GM12873 (cell line): ENCODE results near the gene DSP.

Source experiments
- CTCF ChIP-seq: IDR thresholded peaks from 2 replicates; pipeline ENCODE4 v1.5.1; 2012; ENCODE audit warnings: low read depth, mild to moderate bottlenecking, moderate library complexity, low read length, control low read depth; ENCODE audit not compliant: insufficient read depth; ENCODE audit errors: missing control alignments

Gene DSP

GRCh38 chr6:7562769-7563168 lies 21.3 kb downstream of the DSP start:
- no peak for TF ChIP-seq CTCF

- no peak for TF ChIP-seq CTCF
These were observed 24.6 kb downstream of the DSP start for GRCh38 chr6:7566107-7566506.

DNA sequence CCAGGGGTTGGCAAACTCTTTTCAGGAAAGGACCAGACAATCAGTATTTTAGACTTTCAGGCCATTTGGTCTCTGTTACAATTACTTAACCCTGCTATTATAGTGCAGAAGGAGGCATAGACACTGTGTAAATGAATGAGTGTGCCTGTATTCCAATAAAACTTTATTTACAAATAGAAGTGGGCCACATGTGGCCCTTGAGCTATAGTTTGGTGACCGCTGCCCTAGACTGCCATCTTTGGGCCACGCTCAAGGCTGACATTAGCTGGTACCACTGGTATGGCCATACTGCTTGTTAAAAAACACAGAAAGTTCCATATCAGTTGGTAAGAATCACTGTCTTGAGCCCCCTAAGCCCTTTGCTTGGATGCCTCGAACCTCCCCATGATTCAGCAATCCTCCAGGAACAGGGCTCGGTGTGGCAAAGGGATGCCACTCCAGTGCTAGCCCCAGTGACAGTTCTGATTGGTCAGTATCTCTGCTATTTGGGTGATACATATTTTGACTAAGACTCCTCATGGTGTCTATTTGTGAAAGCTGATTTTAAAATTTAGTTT lies 25.2 kb downstream of the DSP start:
- TF ChIP-seq CTCF: no peak

- TF ChIP-seq CTCF: no peak
These were observed 26.6 kb downstream of the DSP start for GRCh38 chr6:7568021-7568420.

GRCh38 chr6:7569082-7569481 lies 27.6 kb downstream of the DSP start:
- no peak for TF ChIP-seq CTCF

DNA sequence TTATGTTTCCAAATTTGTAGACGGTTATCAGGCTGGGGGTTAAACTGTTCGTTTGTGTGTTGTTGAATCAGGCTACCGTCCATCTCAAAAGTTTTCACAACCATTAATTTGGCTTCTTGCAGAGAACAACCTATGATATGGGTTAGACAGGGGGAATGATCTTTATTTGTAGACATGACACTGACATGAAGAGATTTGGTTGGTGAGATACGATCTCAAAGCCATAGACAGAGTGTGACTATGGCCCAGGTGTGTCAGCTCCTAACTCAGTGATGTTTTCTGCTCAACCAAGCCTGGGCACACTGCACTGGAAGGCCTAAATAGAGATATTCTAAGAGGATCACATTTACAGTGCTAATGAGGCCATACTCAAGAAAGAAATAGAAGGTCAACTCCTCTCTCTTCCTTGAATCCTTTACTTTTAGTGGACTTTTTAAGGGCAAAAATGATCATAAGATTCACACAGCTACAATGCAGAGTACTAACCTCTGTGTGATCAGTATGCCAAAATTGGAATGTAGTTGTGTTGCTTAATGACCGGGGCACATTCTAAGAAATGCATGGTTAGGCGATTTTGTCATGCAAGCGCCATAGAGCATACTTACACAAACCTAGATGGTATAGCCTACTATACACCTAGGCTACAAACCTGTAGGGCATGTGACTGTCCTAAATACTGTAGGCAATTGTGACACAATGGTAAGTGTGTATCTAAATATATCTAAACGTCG lies 30.9 kb downstream of the DSP start:
- TF ChIP-seq CTCF: no peak

DNA sequence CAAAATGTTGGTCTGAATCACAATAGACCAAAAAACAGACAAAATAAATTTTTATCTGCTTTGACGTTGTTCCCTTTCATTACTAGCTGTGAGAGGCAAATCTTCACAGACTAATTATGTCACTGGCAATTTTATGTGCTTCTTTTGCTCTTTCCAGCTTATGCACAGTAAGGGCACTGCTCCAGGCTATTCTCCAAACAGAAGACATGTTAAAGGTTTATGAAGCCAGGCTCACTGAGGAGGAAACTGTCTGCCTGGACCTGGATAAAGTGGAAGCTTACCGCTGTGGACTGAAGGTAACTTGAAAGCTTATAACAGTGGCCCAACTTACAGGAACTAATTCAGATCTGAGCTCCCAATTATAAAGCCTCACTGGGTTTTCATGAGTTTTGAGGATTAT lies 33.0 kb downstream of the DSP start:
- no peak for TF ChIP-seq CTCF
